ENCODE data around the gene BIK. TPM values are rescaled to one million over a fixed set of nuclear protein-coding genes. Genes with fewer than 3 reads are reported as not detected.

The BIK gene
- 2.7 and 3.0 TPM in 2 replicates for polyA plus RNA-seq (2013)

- Histone ChIP-seq H3K9ac (ENCODE audit: low read length) (no peak within 1 kb of the TSS), H3K4me1 (ENCODE audit: control insufficient read depth in 1 of 2, insufficient read depth in 2 of 2, low read length in 2 of 2) (peaks cover 3 to 16% of the 10 kb centered on the region in 2 experiments), H3K9me3 (ENCODE audit: insufficient read depth, low read depth, low read length) (no peaks in the 10 kb centered on the region), H3K27me3 (ENCODE audit: insufficient read depth, low read length) (peaks cover 25% of the 10 kb centered on the region), H4K91ac (ENCODE audit: low read depth, low read length) (peak within 1 kb of the TSS; percentile 52), H3K27ac (ENCODE audit: low read depth, low read length) (no peak within 1 kb of the TSS), H4K8ac (ENCODE audit: low read depth, low read length) (peak within 1 kb of the TSS; percentile 14), H4K12ac (ENCODE audit: low read depth, low read length) (no peak within 1 kb of the TSS), H3K79me1 (ENCODE audit: low read length) (no peaks in the 10 kb centered on the region), H2BK120ac (ENCODE audit: insufficient read depth, low read length, poor library complexity) (no peak within 1 kb of the TSS), H2AK5ac (ENCODE audit: low read length) (no peak within 1 kb of the TSS), H3K4me3 (ENCODE audit: low read depth, low read length) (peak within 1 kb of the TSS; percentile 66), H2BK5ac (ENCODE audit: low read depth, low read length, poor library complexity) (no peak within 1 kb of the TSS), H2BK12ac (ENCODE audit: low read length) (no peak within 1 kb of the TSS), H3K79me2 (ENCODE audit: control insufficient read depth, insufficient read depth, low read length, poor library complexity) (no peaks in the 10 kb centered on the region), H3K18ac (ENCODE audit: low read length) (peak within 1 kb of the TSS; percentile 47), H3K14ac (ENCODE audit: low read length) (peak within 1 kb of the TSS; percentile 33), H3K36me3 (ENCODE audit: control insufficient read depth in 1 of 2, insufficient read depth in 2 of 2, low read length in 2 of 2) (no peaks in the 10 kb centered on the region), H3K4ac (ENCODE audit: low read depth, low read length) (no peak within 1 kb of the TSS), H3K23ac (ENCODE audit: low read length) (peak within 1 kb of the TSS; percentile 76), H3K4me2 (ENCODE audit: low read length) (peak within 1 kb of the TSS; percentile 91), H2AFZ (ENCODE audit: insufficient read depth, low read length, poor library complexity) (peak within 1 kb of the TSS; percentile 66)
- WGBS (ENCODE audit: extremely low coverage, insufficient coverage, insufficient read length), result no CpG with 5 or more reads among the region's 49 CpGs
- DNase-seq, result peak in 1 of 2 donors; percentile 51
Observed at GRCh38 chr22:43110444-43110926, at the start of gene BIK. Gene BIK (plus strand): TSS chr22:43110750. CDS start chr22:43124023, 13,273 bp downstream.

- no peak overlapping the region for H3K23ac ChIP-seq (ENCODE audit: low read length)
- no peak overlapping the region for H3K27ac ChIP-seq (ENCODE audit: low read depth, low read length)
- no peak overlapping the region for H3K18ac ChIP-seq (ENCODE audit: low read length)
- no peak overlapping the region for H2AFZ ChIP-seq (ENCODE audit: insufficient read depth, low read length, poor library complexity)
- H3K79me1 ChIP-seq (ENCODE audit: low read length), result no peaks in the 10 kb centered on the region
- no peak overlapping the region for H4K91ac ChIP-seq (ENCODE audit: low read depth, low read length)
- DNase-seq, result no peak
- no peaks in the 10 kb centered on the region for H3K79me2 ChIP-seq (ENCODE audit: control insufficient read depth, insufficient read depth, low read length, poor library complexity)
- no CpG with 5 or more reads among the region's 7 CpGs for WGBS (ENCODE audit: extremely low coverage, insufficient coverage, insufficient read length)
- H2BK5ac ChIP-seq (ENCODE audit: low read depth, low read length, poor library complexity), result no peak overlapping the region
- H4K8ac ChIP-seq (ENCODE audit: low read depth, low read length), result no peak overlapping the region
- H3K9ac ChIP-seq (ENCODE audit: low read length), result no peak overlapping the region
- peaks cover 2% of the 10 kb centered on the region for H3K9me3 ChIP-seq (ENCODE audit: insufficient read depth, low read depth, low read length)
- H2AK5ac ChIP-seq (ENCODE audit: low read length), result no peak overlapping the region
- H3K4me1 ChIP-seq (ENCODE audit: control insufficient read depth in 1 of 2, insufficient read depth in 2 of 2, low read length in 2 of 2), result peaks cover 6 to 10% of the 10 kb centered on the region in 2 experiments
- no peaks in the 10 kb centered on the region for H3K27me3 ChIP-seq (ENCODE audit: insufficient read depth, low read length)
- H2BK12ac ChIP-seq (ENCODE audit: low read length), result no peak overlapping the region
- no peak overlapping the region for H3K14ac ChIP-seq (ENCODE audit: low read length)
- no peak overlapping the region for H3K4me2 ChIP-seq (ENCODE audit: low read length)
- no peak overlapping the region for H3K4ac ChIP-seq (ENCODE audit: low read depth, low read length)
- H3K4me3 ChIP-seq (ENCODE audit: low read depth, low read length), result no peak overlapping the region
- peaks cover 4% of the 10 kb centered on the region in 2 experiments for H3K36me3 ChIP-seq (ENCODE audit: control insufficient read depth in 1 of 2, insufficient read depth in 2 of 2, low read length in 2 of 2)
- H2BK120ac ChIP-seq (ENCODE audit: insufficient read depth, low read length, poor library complexity), result no peak overlapping the region
- H4K12ac ChIP-seq (ENCODE audit: low read depth, low read length), result no peak overlapping the region
Observed at GRCh38 chr22:43066134-43066533, 44.4 kb upstream of the BIK start.

GRCh38 chr22:43066844-43067385 is 43.6 kb upstream of the BIK start:
- Histone ChIP-seq H3K9ac (ENCODE audit: low read length) (no peak overlapping the region), H3K4me3 (ENCODE audit: low read depth, low read length) (no peak overlapping the region), H3K79me1 (ENCODE audit: low read length) (no peaks in the 10 kb centered on the region), H3K4ac (ENCODE audit: low read depth, low read length) (no peak overlapping the region), H3K27ac (ENCODE audit: low read depth, low read length) (no peak overlapping the region), H2AK5ac (ENCODE audit: low read length) (no peak overlapping the region), H3K36me3 (ENCODE audit: control insufficient read depth in 1 of 2, insufficient read depth in 2 of 2, low read length in 2 of 2) (peaks cover 4 to 5% of the 10 kb centered on the region in 2 experiments), H2BK5ac (ENCODE audit: low read depth, low read length, poor library complexity) (peak overlapping the region; percentile 10), H2BK120ac (ENCODE audit: insufficient read depth, low read length, poor library complexity) (no peak overlapping the region), H2BK12ac (ENCODE audit: low read length) (no peak overlapping the region), H3K27me3 (ENCODE audit: insufficient read depth, low read length) (no peaks in the 10 kb centered on the region), H3K79me2 (ENCODE audit: control insufficient read depth, insufficient read depth, low read length, poor library complexity) (no peaks in the 10 kb centered on the region), H3K23ac (ENCODE audit: low read length) (no peak overlapping the region), H3K14ac (ENCODE audit: low read length) (no peak overlapping the region), H3K4me1 (ENCODE audit: control insufficient read depth in 1 of 2, insufficient read depth in 2 of 2, low read length in 2 of 2) (peaks cover 6 to 10% of the 10 kb centered on the region in 2 experiments), H4K91ac (ENCODE audit: low read depth, low read length) (no peak overlapping the region), H3K9me3 (ENCODE audit: insufficient read depth, low read depth, low read length) (peaks cover 2% of the 10 kb centered on the region), H3K18ac (ENCODE audit: low read length) (no peak overlapping the region), H4K12ac (ENCODE audit: low read depth, low read length) (no peak overlapping the region), H3K4me2 (ENCODE audit: low read length) (no peak overlapping the region), H2AFZ (ENCODE audit: insufficient read depth, low read length, poor library complexity) (no peak overlapping the region), H4K8ac (ENCODE audit: low read depth, low read length) (no peak overlapping the region)
- no CpG with 5 or more reads among the region's 11 CpGs for WGBS (ENCODE audit: extremely low coverage, insufficient coverage, insufficient read length)
- no peak for DNase-seq

GRCh38 chr22:43077121-43077877 is 33.3 kb upstream of the BIK start:
- Histone ChIP-seq H3K23ac (ENCODE audit: low read length) (no peak overlapping the region), H4K91ac (ENCODE audit: low read depth, low read length) (no peak overlapping the region), H3K4me3 (ENCODE audit: low read depth, low read length) (no peak overlapping the region), H3K4me1 (ENCODE audit: control insufficient read depth in 1 of 2, insufficient read depth in 2 of 2, low read length in 2 of 2) (no peaks in the 10 kb centered on the region), H3K27me3 (ENCODE audit: insufficient read depth, low read length) (no peaks in the 10 kb centered on the region), H3K36me3 (ENCODE audit: control insufficient read depth in 1 of 2, insufficient read depth in 2 of 2, low read length in 2 of 2) (no peaks in the 10 kb centered on the region), H3K79me1 (ENCODE audit: low read length) (no peaks in the 10 kb centered on the region), H4K12ac (ENCODE audit: low read depth, low read length) (no peak overlapping the region), H2BK12ac (ENCODE audit: low read length) (no peak overlapping the region), H3K79me2 (ENCODE audit: control insufficient read depth, insufficient read depth, low read length, poor library complexity) (no peaks in the 10 kb centered on the region), H2AFZ (ENCODE audit: insufficient read depth, low read length, poor library complexity) (no peak overlapping the region), H4K8ac (ENCODE audit: low read depth, low read length) (no peak overlapping the region), H3K27ac (ENCODE audit: low read depth, low read length) (no peak overlapping the region), H2BK5ac (ENCODE audit: low read depth, low read length, poor library complexity) (no peak overlapping the region), H3K14ac (ENCODE audit: low read length) (no peak overlapping the region), H3K18ac (ENCODE audit: low read length) (no peak overlapping the region), H3K9ac (ENCODE audit: low read length) (no peak overlapping the region), H2AK5ac (ENCODE audit: low read length) (no peak overlapping the region), H3K4me2 (ENCODE audit: low read length) (no peak overlapping the region), H3K9me3 (ENCODE audit: insufficient read depth, low read depth, low read length) (no peaks in the 10 kb centered on the region), H2BK120ac (ENCODE audit: insufficient read depth, low read length, poor library complexity) (no peak overlapping the region), H3K4ac (ENCODE audit: low read depth, low read length) (no peak overlapping the region)
- DNase-seq, result no peak
- no CpG with 5 or more reads among the region's 20 CpGs for WGBS (ENCODE audit: extremely low coverage, insufficient coverage, insufficient read length)
